NCI-H146 treated with DMSO at 0.1 percent for 48 hours (cell line): Measurements from ENCODE around the gene EMC6.
"Not testable (repeated sequence)": the region's sequence is repeated elsewhere in the genome, so short reads cannot be mapped to it uniquely, and the experiment has no call there.

Experiments
- DNase-seq: peaks from one replicate; lab custom pipeline; 2025; ENCODE audit not compliant: unreplicated experiment; lab: John Stamatoyannopoulos, UW

The EMC6 gene

DNA sequence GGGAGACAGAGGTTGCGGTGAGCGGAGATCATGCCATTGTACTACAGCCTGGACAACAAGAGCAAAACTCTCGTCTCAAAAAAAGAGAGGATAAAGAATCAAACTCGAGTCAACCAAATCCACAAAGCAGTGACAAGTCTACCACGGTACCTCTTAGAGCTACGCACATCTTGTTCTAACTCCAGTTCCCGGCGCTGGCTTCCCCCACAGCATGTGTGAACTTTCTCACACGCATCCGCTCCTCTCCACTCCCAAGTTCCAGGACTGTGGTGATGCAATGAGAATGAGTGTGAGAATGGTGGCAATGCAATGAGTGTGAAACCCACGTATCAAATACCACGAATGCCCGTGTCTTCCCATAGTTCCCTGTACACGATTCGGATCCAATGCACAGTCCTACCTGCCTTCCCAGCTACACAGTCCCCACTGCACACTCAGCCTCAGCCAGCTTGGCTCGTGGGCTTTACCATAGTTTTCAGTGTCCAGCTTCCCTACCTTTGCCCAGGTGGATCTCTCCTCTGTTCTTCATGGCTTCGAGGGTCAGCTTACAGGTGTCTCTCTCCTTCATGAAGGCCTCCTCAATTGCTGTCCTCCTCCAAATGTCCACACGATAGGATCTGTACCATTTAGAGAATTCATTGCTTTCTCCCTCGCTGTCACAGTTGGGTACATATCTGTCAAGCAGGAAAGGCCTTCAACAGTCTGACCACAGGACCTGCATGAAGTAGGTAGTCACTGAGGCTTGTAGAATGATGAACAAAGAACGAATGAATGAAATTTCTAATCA lies 36.5 kb downstream of the EMC6 start:
- DNase-seq: no peak

DNA sequence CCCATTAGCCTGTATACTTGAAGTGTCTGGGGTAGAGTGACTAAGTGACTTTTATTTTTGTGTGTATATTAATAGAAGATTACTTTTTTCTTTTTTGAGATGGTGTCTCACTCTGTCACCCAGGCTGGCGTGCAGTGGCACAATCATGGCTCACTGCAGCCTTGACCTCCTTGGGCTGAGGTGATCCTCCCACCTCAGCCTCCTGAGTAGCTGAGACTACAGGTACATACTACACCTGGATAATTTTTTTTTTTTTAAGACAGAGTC lies 37.0 kb downstream of the EMC6 start:
- DNase-seq: not testable (repeated sequence)

DNA sequence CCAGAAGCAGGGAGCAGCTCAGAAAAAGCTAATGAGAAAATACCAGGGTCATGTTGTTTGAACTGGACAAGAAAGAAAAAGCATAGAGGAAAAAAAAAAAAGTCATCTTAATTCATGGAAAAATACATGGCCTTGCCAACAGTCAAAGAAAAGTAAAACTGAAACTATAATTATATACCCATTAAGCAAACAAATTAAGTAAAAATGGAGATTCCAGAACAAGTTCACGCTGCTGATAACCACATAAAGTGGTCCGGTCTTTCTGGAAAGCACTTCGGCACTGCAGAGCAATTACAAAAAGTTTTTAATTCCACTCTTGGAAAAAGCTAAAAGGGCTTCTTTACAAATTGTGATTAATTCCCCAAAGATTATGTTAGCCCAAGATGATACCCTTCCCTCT lies 39.8 kb downstream of the EMC6 start:
- DNase-seq: no peak

DNA sequence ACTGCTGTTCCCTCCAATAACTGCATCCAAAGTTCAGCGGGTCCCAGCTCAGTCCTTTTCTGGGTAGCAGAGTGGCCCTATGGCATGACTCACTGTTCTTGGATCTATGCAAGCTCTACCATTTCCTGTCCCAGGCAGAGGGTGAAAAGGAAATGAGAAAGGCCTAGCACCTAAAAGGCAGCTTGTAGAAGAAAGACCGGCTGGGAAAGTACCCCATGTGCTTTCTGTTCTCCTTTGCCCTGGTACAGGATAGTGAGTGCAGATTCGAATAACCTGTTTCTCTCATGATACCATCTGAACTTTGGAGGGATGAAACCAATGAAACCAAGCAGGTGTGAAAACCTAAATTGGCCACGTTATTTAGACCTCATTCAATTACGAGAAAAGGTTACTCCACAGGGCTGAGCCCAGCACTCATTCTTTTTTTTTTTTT lies 42.4 kb downstream of the EMC6 start:
- no peak for DNase-seq

DNA sequence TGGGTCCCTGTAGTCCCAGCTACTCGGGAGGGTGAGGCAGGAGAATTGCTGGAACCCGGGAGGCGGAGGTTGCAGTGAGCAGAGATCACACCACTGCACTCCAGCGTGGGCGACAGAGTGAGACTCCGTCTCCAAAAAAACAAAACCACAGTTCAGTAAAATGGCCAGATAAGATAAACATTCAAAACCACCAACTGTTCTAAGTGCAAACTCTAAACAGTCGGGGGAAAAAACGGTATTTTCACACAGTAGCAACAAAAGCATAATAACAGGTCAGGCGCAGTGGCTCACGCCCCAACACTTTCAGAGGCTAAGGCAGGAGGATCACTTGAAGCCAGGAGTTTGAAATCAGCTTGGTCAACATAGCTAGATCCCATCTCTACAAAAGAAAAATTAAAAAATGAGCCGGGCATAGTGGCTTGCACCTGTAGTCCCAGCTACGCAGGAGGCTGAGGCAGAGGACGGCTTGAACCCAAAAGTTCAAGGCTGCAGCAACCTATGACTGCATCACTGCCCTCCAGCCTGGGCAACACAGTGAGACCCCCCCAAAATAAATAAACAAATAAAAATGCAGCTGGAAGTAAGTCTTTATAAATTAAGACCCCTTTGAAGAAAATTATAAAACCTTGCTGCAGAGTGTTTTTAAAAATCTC lies 44.3 kb downstream of the EMC6 start:
- DNase-seq: no peak

DNA sequence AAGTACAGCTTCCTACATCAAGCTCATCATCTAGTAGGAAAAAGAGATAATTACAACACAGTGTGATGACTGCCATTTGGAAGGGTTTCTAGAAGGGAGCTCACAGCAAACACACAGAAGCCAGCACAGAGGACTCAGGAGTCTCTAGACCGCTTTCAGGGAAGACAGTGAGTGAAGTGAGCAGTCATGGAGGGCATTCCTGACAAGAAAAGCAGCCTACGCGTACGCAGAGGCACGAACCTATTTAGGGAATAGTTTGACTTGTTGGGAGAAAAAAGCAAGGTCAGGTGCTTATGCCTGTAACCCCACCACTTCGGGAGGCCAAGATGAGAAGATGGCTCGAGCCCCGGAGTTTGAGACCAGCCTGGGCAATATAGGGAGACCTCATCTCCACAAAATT lies 46.7 kb downstream of the EMC6 start:
- DNase-seq: no peak

DNA sequence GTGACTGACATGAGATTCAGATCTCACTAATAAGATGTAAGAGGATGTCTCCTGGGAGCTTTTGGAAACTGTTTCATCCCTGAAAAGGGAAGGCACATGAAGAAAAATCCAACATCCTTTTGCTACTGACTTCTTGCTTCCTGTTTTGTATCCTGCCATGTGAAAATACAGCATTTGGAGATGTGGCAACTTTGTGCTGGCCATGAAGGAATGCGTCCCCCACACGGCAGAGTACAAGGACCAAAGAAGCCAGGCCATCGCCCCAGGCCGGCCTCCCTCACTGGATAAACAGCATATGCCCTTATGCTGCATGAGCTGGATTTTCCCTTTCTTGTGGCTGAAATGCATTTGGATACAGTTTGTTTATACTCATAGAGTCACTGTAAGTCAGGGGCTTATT lies 49.6 kb downstream of the EMC6 start:
- no peak for DNase-seq

DNA sequence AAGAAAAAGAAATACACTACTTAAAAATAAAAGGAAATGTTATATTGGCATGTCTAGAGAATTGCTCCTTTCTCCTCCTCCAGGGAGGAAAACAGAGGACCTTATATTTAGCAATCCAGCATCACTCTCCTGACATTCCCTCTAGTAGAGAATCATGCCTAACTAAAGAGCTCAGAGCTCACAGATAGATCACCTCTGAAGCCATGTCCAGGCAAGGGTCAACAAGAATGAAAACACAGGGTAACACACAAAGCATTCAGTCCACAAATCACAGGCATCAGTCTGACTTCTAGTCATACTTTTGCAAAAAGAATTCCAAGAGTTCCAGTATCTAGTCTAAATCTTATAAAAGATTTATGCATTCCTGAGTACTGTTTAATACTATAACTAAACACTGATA lies 50.7 kb downstream of the EMC6 start:
- no peak for DNase-seq
